Testis (tissue), 2 donors: Measurements from ENCODE around the gene CFAP107.
"Not testable (repeated sequence)": the region's sequence is repeated elsewhere in the genome, so short reads cannot be mapped to it uniquely, and the experiment has no call there.

Experiments used
- POLR2A ChIP-seq: fragments of 450-650 bp; IDR thresholded peaks from one replicate; pipeline ENCODE4 v1.6.1; 2017; ENCODE audit warnings: antibody characterized with exemption, mild to moderate bottlenecking, moderate library complexity
- TF ChIP-seq, protein P1 (sequence below), 3 experiments: fragments of 450-650 bp in 2 of 3; fragments of 200-600 bp in 1 of 3; sonication (generic) in 1 of 3; IDR thresholded peaks; one replicate each; pipeline ENCODE4 v1.5.1; 2016 to 2019; ENCODE audit warnings: antibody characterized with exemption in 3 of 3, mild to moderate bottlenecking in 2 of 3, moderate library complexity in 1 of 3

DNA sequence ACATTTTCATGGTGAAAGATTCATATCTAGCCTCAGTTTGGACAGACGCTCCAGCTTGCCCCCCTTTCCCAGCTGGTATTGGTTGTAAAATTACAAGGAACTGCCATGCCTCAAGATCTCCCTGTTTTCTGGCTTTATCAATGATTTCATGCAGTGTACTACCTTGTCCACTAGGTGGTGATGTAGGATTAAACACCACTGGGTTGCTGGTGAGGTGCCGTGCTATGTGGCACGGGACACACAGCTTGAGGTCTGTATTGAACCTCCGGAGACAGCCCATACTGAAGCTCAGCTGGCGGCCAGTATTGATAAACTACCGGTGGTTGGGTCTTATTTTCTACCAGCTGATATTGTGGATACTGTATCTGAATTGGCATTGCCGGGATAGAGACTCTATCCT lies 37.8 kb downstream of the CFAP107 start:
- TF ChIP-seq, protein P1, sequence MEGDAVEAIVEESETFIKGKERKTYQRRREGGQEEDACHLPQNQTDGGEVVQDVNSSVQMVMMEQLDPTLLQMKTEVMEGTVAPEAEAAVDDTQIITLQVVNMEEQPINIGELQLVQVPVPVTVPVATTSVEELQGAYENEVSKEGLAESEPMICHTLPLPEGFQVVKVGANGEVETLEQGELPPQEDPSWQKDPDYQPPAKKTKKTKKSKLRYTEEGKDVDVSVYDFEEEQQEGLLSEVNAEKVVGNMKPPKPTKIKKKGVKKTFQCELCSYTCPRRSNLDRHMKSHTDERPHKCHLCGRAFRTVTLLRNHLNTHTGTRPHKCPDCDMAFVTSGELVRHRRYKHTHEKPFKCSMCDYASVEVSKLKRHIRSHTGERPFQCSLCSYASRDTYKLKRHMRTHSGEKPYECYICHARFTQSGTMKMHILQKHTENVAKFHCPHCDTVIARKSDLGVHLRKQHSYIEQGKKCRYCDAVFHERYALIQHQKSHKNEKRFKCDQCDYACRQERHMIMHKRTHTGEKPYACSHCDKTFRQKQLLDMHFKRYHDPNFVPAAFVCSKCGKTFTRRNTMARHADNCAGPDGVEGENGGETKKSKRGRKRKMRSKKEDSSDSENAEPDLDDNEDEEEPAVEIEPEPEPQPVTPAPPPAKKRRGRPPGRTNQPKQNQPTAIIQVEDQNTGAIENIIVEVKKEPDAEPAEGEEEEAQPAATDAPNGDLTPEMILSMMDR (IDR thresholded peaks at IDR 0.05) = peak in 1 of 3 experiments; percentile 33
- not testable (repeated sequence) for TF ChIP-seq POLR2A
